Osteoblast (primary cell): ENCODE results near the gene MGAT5. TPM values are rescaled to one million over a fixed set of nuclear protein-coding genes. Genes with fewer than 3 reads are reported as not detected.

Source experiments
- DNase-seq: peaks from one replicate; pipeline ENCODE4 v3.0.0; 2011; ENCODE audit warnings: low spot score, mixed read lengths; ENCODE audit not compliant: insufficient read length; ENCODE audit errors: missing footprints
- H2AFZ ChIP-seq: 2 replicates; pipeline ENCODE4 v1.6.0; 2011; ENCODE audit warnings: mild to moderate bottlenecking, low read length
- H3K27ac ChIP-seq: 2 replicates; pipeline ENCODE4 v1.5.1; 2011; ENCODE audit warnings: mild to moderate bottlenecking, low read depth, low read length, moderate library complexity
- H3K27me3 ChIP-seq: 2 replicates; pipeline ENCODE4 v1.6.0; 2012; ENCODE audit warnings: mild to moderate bottlenecking, control low read depth, inconsistent platforms, low read length, moderate library complexity; ENCODE audit not compliant: insufficient read depth
- H3K36me3 ChIP-seq: 2 replicates; pipeline ENCODE4 v1.5.1; 2011; ENCODE audit warnings: mild to moderate bottlenecking, low read length, control low read depth, moderate library complexity; ENCODE audit not compliant: insufficient read depth
- H3K4me1 ChIP-seq: 2 replicates; pipeline ENCODE4 v1.5.1; 2011; ENCODE audit warnings: mild to moderate bottlenecking, low read length, control low read depth, moderate library complexity; ENCODE audit not compliant: insufficient read depth
- H3K4me2 ChIP-seq: 2 replicates; pipeline ENCODE4 v1.6.0; 2011; ENCODE audit warnings: mild to moderate bottlenecking, low read length; ENCODE audit not compliant: insufficient read depth
- H3K4me3 ChIP-seq: fragments of 200-600 bp; sonication (generic); 3 replicates; pipeline ENCODE4 v1.5.1; 2012; ENCODE audit warnings: mild to moderate bottlenecking, low read length, inconsistent platforms; ENCODE audit not compliant: insufficient read depth
- H3K79me2 ChIP-seq: 2 replicates; pipeline ENCODE4 v1.6.0; 2012; ENCODE audit warnings: mild to moderate bottlenecking, low read length, control low read depth, inconsistent platforms; ENCODE audit not compliant: insufficient read depth
- H3K9me3 ChIP-seq: 2 replicates; pipeline ENCODE4 v1.5.1; 2011; ENCODE audit warnings: low read depth, low read length, control low read depth
- H4K20me1 ChIP-seq: 2 replicates; pipeline ENCODE4 v1.6.0; 2012; ENCODE audit warnings: mild to moderate bottlenecking, low read length, control low read depth; ENCODE audit not compliant: insufficient read depth
- total RNA-seq: library from RNA; depleted of rRNA; stranded (reverse); fragments of >200 nt; gene quantifications from 2 replicates; pipeline ENCODE4 v1.2.3, GENCODE V29; 2012
- TF ChIP-seq, protein P1 (sequence below): IDR thresholded peaks from 2 replicates; pipeline ENCODE4 v1.5.1; 2011; ENCODE audit warnings: mild to moderate bottlenecking, low read depth, low read length, moderate library complexity; ENCODE audit errors: extremely low read depth

Gene MGAT5
- total RNA-seq, 1 donor: 29.7 TPM

DNA sequence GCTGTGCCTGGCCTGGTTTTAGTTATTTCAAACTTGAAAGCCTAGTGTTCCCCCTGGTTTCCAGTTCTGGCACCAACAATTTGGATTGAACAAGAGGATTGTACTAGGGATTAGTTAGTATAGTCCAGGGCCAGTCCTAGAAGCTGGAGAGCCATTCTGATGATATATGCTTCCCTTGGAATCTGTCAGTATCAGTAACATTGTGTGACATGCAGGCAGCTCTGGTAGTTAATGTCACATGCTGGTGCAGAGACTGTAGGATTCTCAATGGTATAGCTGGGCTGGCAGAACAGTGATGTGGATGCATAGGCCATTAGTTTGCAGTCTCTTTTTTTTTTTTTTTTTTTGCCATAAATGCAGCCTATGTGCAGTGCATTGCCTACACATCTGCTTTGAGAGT, 3.6 kb downstream of the MGAT5 start:
- H3K4me2 ChIP-seq: no peak overlapping the region
- DNase-seq: no peak
- no peaks in the 10 kb centered on the region for H4K20me1 ChIP-seq
- H3K36me3 ChIP-seq: no peaks in the 10 kb centered on the region
- no peaks in the 10 kb centered on the region for H3K9me3 ChIP-seq
- H3K79me2 ChIP-seq: peaks cover 22% of the 10 kb centered on the region
- no peak overlapping the region for H3K4me3 ChIP-seq
- H2AFZ ChIP-seq: no peak overlapping the region
- peaks cover 36% of the 10 kb centered on the region for H3K4me1 ChIP-seq
- no peaks in the 10 kb centered on the region for H3K27me3 ChIP-seq
- no peak overlapping the region for H3K27ac ChIP-seq
- TF ChIP-seq, protein P1, sequence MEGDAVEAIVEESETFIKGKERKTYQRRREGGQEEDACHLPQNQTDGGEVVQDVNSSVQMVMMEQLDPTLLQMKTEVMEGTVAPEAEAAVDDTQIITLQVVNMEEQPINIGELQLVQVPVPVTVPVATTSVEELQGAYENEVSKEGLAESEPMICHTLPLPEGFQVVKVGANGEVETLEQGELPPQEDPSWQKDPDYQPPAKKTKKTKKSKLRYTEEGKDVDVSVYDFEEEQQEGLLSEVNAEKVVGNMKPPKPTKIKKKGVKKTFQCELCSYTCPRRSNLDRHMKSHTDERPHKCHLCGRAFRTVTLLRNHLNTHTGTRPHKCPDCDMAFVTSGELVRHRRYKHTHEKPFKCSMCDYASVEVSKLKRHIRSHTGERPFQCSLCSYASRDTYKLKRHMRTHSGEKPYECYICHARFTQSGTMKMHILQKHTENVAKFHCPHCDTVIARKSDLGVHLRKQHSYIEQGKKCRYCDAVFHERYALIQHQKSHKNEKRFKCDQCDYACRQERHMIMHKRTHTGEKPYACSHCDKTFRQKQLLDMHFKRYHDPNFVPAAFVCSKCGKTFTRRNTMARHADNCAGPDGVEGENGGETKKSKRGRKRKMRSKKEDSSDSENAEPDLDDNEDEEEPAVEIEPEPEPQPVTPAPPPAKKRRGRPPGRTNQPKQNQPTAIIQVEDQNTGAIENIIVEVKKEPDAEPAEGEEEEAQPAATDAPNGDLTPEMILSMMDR: no peak

DNA sequence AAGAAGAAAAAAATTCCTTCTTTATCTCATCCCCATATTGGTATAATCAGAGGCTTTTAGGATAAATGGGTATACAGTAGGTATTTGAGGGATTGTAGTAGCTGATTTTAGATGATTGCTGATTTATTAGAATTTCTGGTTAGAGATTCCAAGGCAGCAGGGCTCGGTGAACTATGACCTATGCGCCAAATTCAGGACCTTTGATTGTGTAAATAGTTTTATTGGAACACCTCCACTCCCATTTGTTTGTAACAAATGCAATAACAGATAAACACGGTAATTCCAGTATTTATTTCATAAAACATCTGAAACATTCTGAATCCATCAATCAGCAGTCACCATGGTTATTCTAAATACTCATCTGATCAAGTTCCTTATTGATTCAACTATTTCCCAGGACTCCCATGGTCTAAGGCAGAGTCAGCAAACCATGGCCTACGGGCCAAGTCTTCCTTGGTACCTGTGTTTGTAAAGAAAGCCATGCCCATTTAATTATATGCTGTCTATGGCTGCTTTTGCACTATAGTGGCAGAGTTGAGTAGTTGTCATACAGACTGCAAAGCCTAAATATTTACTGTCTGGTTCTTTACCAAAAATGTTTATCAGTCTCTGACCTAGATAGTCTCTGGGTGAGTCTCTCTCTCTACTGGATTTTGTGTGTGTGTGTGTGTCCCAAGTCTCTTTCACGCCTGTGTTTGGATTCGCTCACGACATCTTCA, 4.3 kb downstream of the MGAT5 start:
- no peaks in the 10 kb centered on the region for H4K20me1 ChIP-seq
- TF ChIP-seq, protein P1: no peak
- H3K4me1 ChIP-seq: peaks cover 36% of the 10 kb centered on the region
- H3K36me3 ChIP-seq: no peaks in the 10 kb centered on the region
- H2AFZ ChIP-seq: no peak overlapping the region
- peaks cover 26% of the 10 kb centered on the region for H3K79me2 ChIP-seq
- no peak overlapping the region for H3K27ac ChIP-seq
- no peak overlapping the region for H3K4me3 ChIP-seq
- H3K9me3 ChIP-seq: no peaks in the 10 kb centered on the region
- no peaks in the 10 kb centered on the region for H3K27me3 ChIP-seq
- no peak for DNase-seq
- H3K4me2 ChIP-seq: no peak overlapping the region

DNA sequence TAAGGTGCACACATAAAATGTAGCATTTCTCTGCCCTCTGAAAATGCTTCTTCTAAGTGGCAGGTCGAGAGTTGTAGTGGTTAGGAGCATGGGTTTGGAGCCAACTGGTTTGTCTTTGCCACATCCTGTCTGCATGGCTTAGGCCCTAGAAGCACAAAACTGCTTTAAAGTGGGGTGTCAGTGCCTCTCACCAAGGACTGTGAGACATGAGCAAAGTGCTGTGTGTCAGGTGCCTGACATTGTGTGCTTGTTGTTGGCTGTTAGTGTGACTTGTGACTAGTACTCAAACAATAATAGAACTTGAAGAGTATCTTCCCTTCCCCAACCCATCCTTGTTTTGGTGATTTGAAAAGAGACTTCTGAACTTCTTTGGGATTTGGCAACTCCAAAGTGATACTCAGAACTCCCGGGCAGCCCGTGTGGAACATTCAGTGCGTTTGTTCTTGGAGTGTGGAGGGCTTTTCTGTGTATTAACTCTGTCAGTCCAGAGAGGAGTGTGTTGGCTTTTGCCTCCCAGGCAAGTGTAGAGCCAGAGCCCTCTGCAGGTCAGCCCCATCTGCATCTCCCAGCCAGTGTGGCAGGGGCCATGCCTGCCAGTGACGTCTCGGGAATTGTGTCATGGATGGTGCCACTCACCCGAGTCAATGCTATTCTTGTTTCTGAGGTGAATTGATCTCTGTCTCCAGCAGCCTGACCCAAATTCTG, 5.0 kb downstream of the MGAT5 start:
- no peak overlapping the region for H3K4me3 ChIP-seq
- H3K4me1 ChIP-seq: peaks cover 36% of the 10 kb centered on the region
- H3K9me3 ChIP-seq: no peaks in the 10 kb centered on the region
- H3K27me3 ChIP-seq: no peaks in the 10 kb centered on the region
- peak overlapping the region; percentile 86 for H3K27ac ChIP-seq
- TF ChIP-seq, protein P1: no peak
- H3K4me2 ChIP-seq: no peak overlapping the region
- H2AFZ ChIP-seq: peak overlapping the region; percentile 32
- no peak for DNase-seq
- no peaks in the 10 kb centered on the region for H4K20me1 ChIP-seq
- H3K36me3 ChIP-seq: no peaks in the 10 kb centered on the region
- peaks cover 28% of the 10 kb centered on the region for H3K79me2 ChIP-seq

DNA sequence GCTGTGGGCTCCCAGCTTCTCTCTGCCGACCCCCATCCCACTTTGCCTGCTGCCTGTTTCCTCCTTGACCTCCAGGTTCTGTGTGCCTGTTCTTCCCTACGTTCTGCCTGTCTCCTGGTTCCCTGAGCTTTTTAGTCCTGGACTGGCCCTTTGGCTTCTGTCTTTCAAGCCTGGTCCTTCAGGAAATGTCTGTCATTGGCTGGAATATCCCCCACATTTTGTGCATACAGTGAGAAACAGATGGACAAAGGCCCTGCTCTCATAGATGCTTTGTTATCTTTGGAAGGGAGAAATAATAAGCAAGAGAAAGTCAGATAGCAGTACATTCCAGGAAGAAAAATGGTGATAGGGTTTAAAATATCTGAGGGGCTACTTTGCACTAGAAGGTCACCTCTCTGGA, 5.7 kb downstream of the MGAT5 start:
- no peaks in the 10 kb centered on the region for H3K36me3 ChIP-seq
- peaks cover 36% of the 10 kb centered on the region for H3K4me1 ChIP-seq
- H4K20me1 ChIP-seq: no peaks in the 10 kb centered on the region
- TF ChIP-seq, protein P1: no peak
- H2AFZ ChIP-seq: peak overlapping the region; percentile 32
- H3K27ac ChIP-seq: peak overlapping the region; percentile 86
- H3K9me3 ChIP-seq: no peaks in the 10 kb centered on the region
- no peak overlapping the region for H3K4me3 ChIP-seq
- no peak for DNase-seq
- H3K27me3 ChIP-seq: no peaks in the 10 kb centered on the region
- H3K79me2 ChIP-seq: peaks cover 26% of the 10 kb centered on the region
- H3K4me2 ChIP-seq: no peak overlapping the region
